MM.1S (cell line): Measurements from ENCODE around the gene PISD.

Experiments
- DNase-seq: peaks from one replicate; pipeline ENCODE4 v3.0.0-alpha.2; 2015
- H2AFZ ChIP-seq: fragments of 300-600 bp; sonication (generic); 2 replicates; pipeline ENCODE4 v1.6.0; 2016; ENCODE audit warnings: antibody characterized with exemption, low read length
- H3F3A ChIP-seq: fragments of 300-600 bp; sonication (generic); 2 replicates; pipeline ENCODE4 v1.6.1; 2016; ENCODE audit warnings: mild to moderate bottlenecking, antibody characterized with exemption, low read length, moderate library complexity, mixed read lengths; ENCODE audit not compliant: insufficient read depth
- H3K27ac ChIP-seq: fragments of 300-600 bp; sonication (generic); 2 replicates; pipeline ENCODE4 v1.5.1; 2016; ENCODE audit warnings: mild to moderate bottlenecking, low read length
- H3K27me3 ChIP-seq: fragments of 300-600 bp; sonication (generic); replicated peaks from 2 replicates; pipeline ENCODE4 v1.6.0; 2016; ENCODE audit warnings: low read length; ENCODE audit not compliant: insufficient read depth
- H3K36me3 ChIP-seq: fragments of 300-600 bp; sonication (generic); replicated peaks from 2 replicates; pipeline ENCODE4 v1.6.1; 2016; ENCODE audit warnings: mild to moderate bottlenecking, low read length, mixed read lengths; ENCODE audit not compliant: insufficient read depth
- H3K4me1 ChIP-seq: fragments of 300-600 bp; sonication (generic); 2 replicates; pipeline ENCODE4 v1.6.1; 2016; ENCODE audit warnings: low read length, mixed read lengths
- H3K4me2 ChIP-seq: fragments of 300-600 bp; sonication (generic); 2 replicates; pipeline ENCODE4 v1.6.0; 2016; ENCODE audit warnings: low read depth, low read length
- H3K4me3 ChIP-seq: fragments of 300-600 bp; sonication (generic); 2 replicates; pipeline ENCODE4 v1.5.1; 2016; ENCODE audit warnings: low read length, mixed read lengths
- H3K79me2 ChIP-seq: fragments of 300-600 bp; sonication (generic); 2 replicates; pipeline ENCODE4 v1.6.1; 2016; ENCODE audit warnings: mixed run types, low read length, mixed read lengths
- H3K9ac ChIP-seq: fragments of 300-600 bp; sonication (generic); 2 replicates; pipeline ENCODE4 v1.6.1; 2016; ENCODE audit warnings: low read length, mixed read lengths
- H3K9me2 ChIP-seq: fragments of 300-600 bp; sonication (generic); replicated peaks from 2 replicates; pipeline ENCODE4 v1.6.1; 2016; ENCODE audit warnings: mild to moderate bottlenecking, low read length, mixed read lengths; ENCODE audit not compliant: insufficient read depth
- H3K9me3 ChIP-seq: fragments of 300-600 bp; sonication (generic); replicated peaks from 2 replicates; pipeline ENCODE4 v1.6.1; 2016; ENCODE audit warnings: mild to moderate bottlenecking, low read length, mixed read lengths; ENCODE audit not compliant: insufficient read depth
- H4K20me1 ChIP-seq: fragments of 300-600 bp; sonication (generic); 2 replicates; pipeline ENCODE4 v1.6.1; 2016; ENCODE audit warnings: mild to moderate bottlenecking, low read length, moderate library complexity, mixed read lengths; ENCODE audit not compliant: insufficient read depth
- CTCF ChIP-seq: fragments of 300-600 bp; sonication (generic); IDR thresholded peaks from 2 replicates; pipeline ENCODE4 v1.5.1; 2016; ENCODE audit warnings: antibody characterized with exemption, low read length, mixed read lengths
- EZH2 ChIP-seq: fragments of 300-600 bp; sonication (generic); optimal IDR thresholded peaks from 2 replicates; pipeline ENCODE3; 2017; ENCODE audit warnings: low read depth, mild to moderate bottlenecking, antibody characterized with exemption, low read length, mixed read lengths
- EZH2phosphoT487 ChIP-seq: fragments of 300-600 bp; sonication (generic); IDR thresholded peaks from 2 replicates; pipeline ENCODE4 v1.6.1; 2018; ENCODE audit warnings: antibody characterized with exemption, low read length

PISD gene

GRCh38 chr22:31631436-31631835 lies 30.6 kb downstream of the PISD start:
- Histone ChIP-seq H3K9me2 (no peaks in the 10 kb centered on the region), H2AFZ (0 out of 2 replicates have a peak overlapping the region, but pooled peaks have one; percentile 32), H3K4me2 (peak overlapping the region; percentile 73; the same call in 1 of the 2 replicates), H3K4me3 (peak overlapping the region; percentile 91; the same call in 1 of the 2 replicates), H3F3A (peaks cover 3% of the 10 kb centered on the region; the same call in 1 of the 2 replicates), H3K36me3 (no peaks in the 10 kb centered on the region), H4K20me1 (no peaks in the 10 kb centered on the region), H3K9me3 (no peaks in the 10 kb centered on the region), H3K4me1 (peaks cover 8% of the 10 kb centered on the region; the same call in 1 of the 2 replicates), H3K27me3 (no peaks in the 10 kb centered on the region), H3K27ac (no peak overlapping the region), H3K79me2 (peaks cover 82% of the 10 kb centered on the region), H3K9ac (peak overlapping the region; percentile 92; the same call in 1 of the 2 replicates)
- DNase-seq, result no peak
- TF ChIP-seq EZH2 (no peak), EZH2phosphoT487 (no peak), CTCF (no peak)

- peaks cover 8% of the 10 kb centered on the region; the same call in 1 of the 2 replicates for H3K4me1 ChIP-seq
- H3K4me2 ChIP-seq, result peak overlapping the region; percentile 73
- H3K4me3 ChIP-seq, result peak overlapping the region; percentile 91
- peak overlapping the region; percentile 67; the same call in 1 of the 2 replicates for H3K27ac ChIP-seq
- H4K20me1 ChIP-seq, result no peaks in the 10 kb centered on the region
- peaks cover 82% of the 10 kb centered on the region for H3K79me2 ChIP-seq
- peaks cover 3% of the 10 kb centered on the region; the same call in 1 of the 2 replicates for H3F3A ChIP-seq
- H3K27me3 ChIP-seq, result no peaks in the 10 kb centered on the region
- H3K9ac ChIP-seq, result peak overlapping the region; percentile 92
- DNase-seq, result peak; percentile 72
- H3K9me2 ChIP-seq, result no peaks in the 10 kb centered on the region
- TF ChIP-seq CTCF (no peak), EZH2 (no peak), EZH2phosphoT487 (no peak)
- H3K36me3 ChIP-seq, result no peaks in the 10 kb centered on the region
- no peaks in the 10 kb centered on the region for H3K9me3 ChIP-seq
- H2AFZ ChIP-seq, result peak overlapping the region; percentile 32
These were observed 31.4 kb downstream of the PISD start for GRCh38 chr22:31630331-31631329.

GRCh38 chr22:31629741-31630184 lies 32.3 kb downstream of the PISD start:
- TF ChIP-seq CTCF, result no peak
- no peak for TF ChIP-seq EZH2phosphoT487
- no peak for TF ChIP-seq EZH2
- Histone ChIP-seq H2AFZ (peak overlapping the region; percentile 32; the same call in 1 of the 2 replicates), H3K9me2 (no peaks in the 10 kb centered on the region), H3K4me2 (peak overlapping the region; percentile 73), H3K79me2 (peaks cover 89% of the 10 kb centered on the region), H3K4me3 (peak overlapping the region; percentile 91), H3K36me3 (no peaks in the 10 kb centered on the region), H3K9me3 (no peaks in the 10 kb centered on the region), H3K27me3 (no peaks in the 10 kb centered on the region), H3K4me1 (peaks cover 8% of the 10 kb centered on the region; the same call in 1 of the 2 replicates), H3F3A (peaks cover 6% of the 10 kb centered on the region; the same call in 1 of the 2 replicates), H3K9ac (peak overlapping the region; percentile 92; the same call in 1 of the 2 replicates), H4K20me1 (no peaks in the 10 kb centered on the region), H3K27ac (peak overlapping the region; percentile 67; the same call in 1 of the 2 replicates)
- DNase-seq, result no peak
